ENCODE results near the gene RERG.

RERG gene

GRCh38 chr12:15201056-15201455 is 20.2 kb downstream of the RERG start:
- H3K27me3 ChIP-seq (ENCODE audit: low read depth, low read length): no peaks in the 10 kb centered on the region
- peak overlapping the region; percentile 68 for H3K27ac ChIP-seq (ENCODE audit: low read length)
- no peaks in the 10 kb centered on the region for H3K9me3 ChIP-seq (ENCODE audit: control insufficient read depth in 1 of 2, low read length in 2 of 2)
- H3K36me3 ChIP-seq (ENCODE audit: control insufficient read depth in 1 of 2, insufficient read depth in 2 of 2, low read length in 2 of 2): no peaks in the 10 kb centered on the region
- peaks cover 0 to 28% of the 10 kb centered on the region in 2 donors for H3K4me1 ChIP-seq (ENCODE audit: control insufficient read depth in 1 of 2, insufficient read depth in 2 of 2, low read length in 2 of 2)
- H3K4me3 ChIP-seq (ENCODE audit: low read depth in 1 of 2, low read length in 2 of 2): no peak overlapping the region

GRCh38 chr12:15200641-15201040 is 20.6 kb downstream of the RERG start:
- peaks cover 0 to 32% of the 10 kb centered on the region in 2 donors for H3K4me1 ChIP-seq (ENCODE audit: control insufficient read depth in 1 of 2, insufficient read depth in 2 of 2, low read length in 2 of 2)
- H3K27me3 ChIP-seq (ENCODE audit: low read depth, low read length): no peaks in the 10 kb centered on the region
- no peaks in the 10 kb centered on the region for H3K36me3 ChIP-seq (ENCODE audit: control insufficient read depth in 1 of 2, insufficient read depth in 2 of 2, low read length in 2 of 2)
- H3K4me3 ChIP-seq (ENCODE audit: low read depth in 1 of 2, low read length in 2 of 2): no peak overlapping the region
- H3K9me3 ChIP-seq (ENCODE audit: control insufficient read depth in 1 of 2, low read length in 2 of 2): no peaks in the 10 kb centered on the region
- H3K27ac ChIP-seq (ENCODE audit: low read length): peak overlapping the region; percentile 68

GRCh38 chr12:15199930-15200329 is 21.3 kb downstream of the RERG start:
- Histone ChIP-seq H3K36me3 (ENCODE audit: control insufficient read depth in 1 of 2, insufficient read depth in 2 of 2, low read length in 2 of 2) (no peaks in the 10 kb centered on the region), H3K27me3 (ENCODE audit: low read depth, low read length) (no peaks in the 10 kb centered on the region), H3K4me3 (ENCODE audit: low read depth in 1 of 2, low read length in 2 of 2) (no peak overlapping the region), H3K4me1 (ENCODE audit: control insufficient read depth in 1 of 2, insufficient read depth in 2 of 2, low read length in 2 of 2) (peaks cover 0 to 39% of the 10 kb centered on the region in 2 donors), H3K27ac (ENCODE audit: low read length) (peak overlapping the region; percentile 68), H3K9me3 (ENCODE audit: control insufficient read depth in 1 of 2, low read length in 2 of 2) (no peaks in the 10 kb centered on the region)

GRCh38 chr12:15196678-15197505 is 24.3 kb downstream of the RERG start:
- Histone ChIP-seq H3K27me3 (ENCODE audit: low read depth, low read length) (no peaks in the 10 kb centered on the region), H3K36me3 (ENCODE audit: control insufficient read depth in 1 of 2, insufficient read depth in 2 of 2, low read length in 2 of 2) (no peaks in the 10 kb centered on the region), H3K4me1 (ENCODE audit: control insufficient read depth in 1 of 2, insufficient read depth in 2 of 2, low read length in 2 of 2) (peaks cover 0 to 58% of the 10 kb centered on the region in 2 donors), H3K27ac (ENCODE audit: low read length) (peak overlapping the region; percentile 39), H3K9me3 (ENCODE audit: control insufficient read depth in 1 of 2, low read length in 2 of 2) (no peaks in the 10 kb centered on the region), H3K4me3 (ENCODE audit: low read depth in 1 of 2, low read length in 2 of 2) (no peak overlapping the region)

GRCh38 chr12:15196221-15196620 is 25.0 kb downstream of the RERG start:
- H3K27ac ChIP-seq (ENCODE audit: low read length): no peak overlapping the region
- H3K27me3 ChIP-seq (ENCODE audit: low read depth, low read length): no peaks in the 10 kb centered on the region
- H3K36me3 ChIP-seq (ENCODE audit: control insufficient read depth in 1 of 2, insufficient read depth in 2 of 2, low read length in 2 of 2): no peaks in the 10 kb centered on the region
- H3K4me1 ChIP-seq (ENCODE audit: control insufficient read depth in 1 of 2, insufficient read depth in 2 of 2, low read length in 2 of 2): peaks cover 0 to 58% of the 10 kb centered on the region in 2 donors
- no peak overlapping the region for H3K4me3 ChIP-seq (ENCODE audit: low read depth in 1 of 2, low read length in 2 of 2)
- H3K9me3 ChIP-seq (ENCODE audit: control insufficient read depth in 1 of 2, low read length in 2 of 2): no peaks in the 10 kb centered on the region

GRCh38 chr12:15194456-15195368 is 26.5 kb downstream of the RERG start:
- Histone ChIP-seq H3K4me3 (ENCODE audit: low read depth in 1 of 2, low read length in 2 of 2) (no peak overlapping the region), H3K9me3 (ENCODE audit: control insufficient read depth in 1 of 2, low read length in 2 of 2) (no peaks in the 10 kb centered on the region), H3K27ac (ENCODE audit: low read length) (peak overlapping the region; percentile 8), H3K4me1 (ENCODE audit: control insufficient read depth in 1 of 2, insufficient read depth in 2 of 2, low read length in 2 of 2) (peaks cover 0 to 46% of the 10 kb centered on the region in 2 donors), H3K36me3 (ENCODE audit: control insufficient read depth in 1 of 2, insufficient read depth in 2 of 2, low read length in 2 of 2) (no peaks in the 10 kb centered on the region), H3K27me3 (ENCODE audit: low read depth, low read length) (no peaks in the 10 kb centered on the region)

GRCh38 chr12:15193946-15194345 is 27.3 kb downstream of the RERG start:
- no peaks in the 10 kb centered on the region for H3K36me3 ChIP-seq (ENCODE audit: control insufficient read depth in 1 of 2, insufficient read depth in 2 of 2, low read length in 2 of 2)
- H3K27me3 ChIP-seq (ENCODE audit: low read depth, low read length): no peaks in the 10 kb centered on the region
- H3K4me3 ChIP-seq (ENCODE audit: low read depth in 1 of 2, low read length in 2 of 2): no peak overlapping the region
- H3K9me3 ChIP-seq (ENCODE audit: control insufficient read depth in 1 of 2, low read length in 2 of 2): no peaks in the 10 kb centered on the region
- H3K27ac ChIP-seq (ENCODE audit: low read length): no peak overlapping the region
- H3K4me1 ChIP-seq (ENCODE audit: control insufficient read depth in 1 of 2, insufficient read depth in 2 of 2, low read length in 2 of 2): peaks cover 0 to 46% of the 10 kb centered on the region in 2 donors

- H3K27ac ChIP-seq (ENCODE audit: low read length): no peak overlapping the region
Measured at GRCh38 chr12:15192720-15193119, 28.5 kb downstream of the RERG start.

GRCh38 chr12:15188127-15188526 is 33.1 kb downstream of the RERG start:
- no peaks in the 10 kb centered on the region for H3K36me3 ChIP-seq (ENCODE audit: control insufficient read depth in 1 of 2, insufficient read depth in 2 of 2, low read length in 2 of 2)
- H3K4me1 ChIP-seq (ENCODE audit: control insufficient read depth in 1 of 2, insufficient read depth in 2 of 2, low read length in 2 of 2): peaks cover 0 to 33% of the 10 kb centered on the region in 2 donors
- H3K9me3 ChIP-seq (ENCODE audit: control insufficient read depth in 1 of 2, low read length in 2 of 2): no peaks in the 10 kb centered on the region
- H3K27ac ChIP-seq (ENCODE audit: low read length): no peak overlapping the region
- H3K4me3 ChIP-seq (ENCODE audit: low read depth in 1 of 2, low read length in 2 of 2): no peak overlapping the region
- H3K27me3 ChIP-seq (ENCODE audit: low read depth, low read length): no peaks in the 10 kb centered on the region

More at GRCh38 chr12:15192720-15193119, 28.5 kb downstream of the RERG start:
- Histone ChIP-seq H3K4me3 (ENCODE audit: low read depth in 1 of 2, low read length in 2 of 2) (no peak overlapping the region), H3K4me1 (ENCODE audit: control insufficient read depth in 1 of 2, insufficient read depth in 2 of 2, low read length in 2 of 2) (peaks cover 0 to 46% of the 10 kb centered on the region in 2 donors), H3K36me3 (ENCODE audit: control insufficient read depth in 1 of 2, insufficient read depth in 2 of 2, low read length in 2 of 2) (no peaks in the 10 kb centered on the region), H3K27me3 (ENCODE audit: low read depth, low read length) (no peaks in the 10 kb centered on the region), H3K9me3 (ENCODE audit: control insufficient read depth in 1 of 2, low read length in 2 of 2) (no peaks in the 10 kb centered on the region)

- Histone ChIP-seq H3K27ac (ENCODE audit: low read length) (no peak overlapping the region), H3K4me3 (ENCODE audit: low read depth in 1 of 2, low read length in 2 of 2) (no peak overlapping the region), H3K9me3 (ENCODE audit: control insufficient read depth in 1 of 2, low read length in 2 of 2) (no peaks in the 10 kb centered on the region), H3K4me1 (ENCODE audit: control insufficient read depth in 1 of 2, insufficient read depth in 2 of 2, low read length in 2 of 2) (peaks cover 0 to 31% of the 10 kb centered on the region in 2 donors), H3K36me3 (ENCODE audit: control insufficient read depth in 1 of 2, insufficient read depth in 2 of 2, low read length in 2 of 2) (no peaks in the 10 kb centered on the region), H3K27me3 (ENCODE audit: low read depth, low read length) (no peaks in the 10 kb centered on the region)
Measured at GRCh38 chr12:15186597-15186996, 34.6 kb downstream of the RERG start.

GRCh38 chr12:15184484-15184883 is 36.7 kb downstream of the RERG start:
- H3K4me1 ChIP-seq (ENCODE audit: control insufficient read depth in 1 of 2, insufficient read depth in 2 of 2, low read length in 2 of 2): peaks cover 15 to 45% of the 10 kb centered on the region in 2 donors
- no peak overlapping the region for H3K4me3 ChIP-seq (ENCODE audit: low read depth in 1 of 2, low read length in 2 of 2)
- H3K9me3 ChIP-seq (ENCODE audit: control insufficient read depth in 1 of 2, low read length in 2 of 2): no peaks in the 10 kb centered on the region
- H3K27me3 ChIP-seq (ENCODE audit: low read depth, low read length): no peaks in the 10 kb centered on the region
- H3K27ac ChIP-seq (ENCODE audit: low read length): no peak overlapping the region
- no peaks in the 10 kb centered on the region for H3K36me3 ChIP-seq (ENCODE audit: control insufficient read depth in 1 of 2, insufficient read depth in 2 of 2, low read length in 2 of 2)

Measured in muscle layer of duodenum (tissue), 2 donors.